ENCODE results near the gene CLDN12. TPM values are rescaled to one million over a fixed set of nuclear protein-coding genes. Genes with fewer than 3 reads are reported as not detected.

The CLDN12 gene
- 24.8 and 30.3 TPM in 2 replicates for total RNA-seq

DNA sequence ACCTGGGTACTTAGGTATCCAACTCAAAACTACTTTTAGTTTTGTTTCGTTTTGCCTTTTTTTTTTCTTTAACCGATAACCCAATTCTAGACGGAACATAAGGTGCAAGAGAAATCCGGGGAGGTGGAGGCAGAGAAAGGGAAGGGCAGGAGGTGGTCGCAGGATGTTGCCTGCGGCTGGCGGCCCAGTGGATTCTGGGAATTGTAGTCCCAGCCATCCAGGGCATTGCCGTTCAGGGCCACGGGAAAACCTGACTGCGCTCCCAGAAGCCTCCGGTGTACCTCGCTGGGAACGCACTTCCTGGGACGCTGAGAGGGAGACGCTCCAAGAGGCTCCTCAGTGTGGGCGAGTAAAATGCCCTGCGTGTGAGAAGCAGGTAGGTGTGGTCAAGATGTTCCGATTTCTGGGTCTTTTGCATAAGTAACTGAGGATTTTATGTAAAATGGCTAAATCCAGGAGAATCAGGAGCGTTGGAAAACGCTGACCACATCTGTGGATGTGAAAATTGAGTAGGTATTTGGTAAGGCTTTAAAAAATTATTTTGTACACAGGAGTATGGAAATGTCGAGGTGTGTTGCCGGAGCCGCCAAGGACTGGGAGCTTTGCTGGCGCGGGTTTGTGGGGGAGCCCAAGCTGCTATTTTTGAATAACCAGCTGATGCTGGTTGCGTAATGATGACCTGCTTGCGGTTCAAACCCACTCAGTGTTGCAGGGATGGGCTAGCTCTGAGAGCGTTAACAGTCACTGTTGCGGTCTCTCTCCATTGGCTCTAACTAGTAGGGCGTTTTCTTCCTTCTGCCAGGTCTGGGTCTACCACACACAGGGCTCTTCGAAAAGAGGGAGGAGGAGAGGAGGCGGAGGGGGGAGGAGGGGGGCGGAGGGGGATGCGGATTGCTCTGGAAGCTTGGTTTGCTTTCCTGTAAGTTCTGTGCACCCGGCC, at the start of gene CLDN12:
Gene CLDN12, plus strand, starts transcription at position 288 of the 940 bp plus-strand sequence. CDS start 9,216 bp downstream, outside the sequence.

Other genes with a start within 250 kb of the CLDN12 start
- 21.8 and 26.5 TPM in 2 replicates for gene STEAP1, start 249.0 kb upstream of the CLDN12 start, total RNA-seq
- 2.6 and 3.9 TPM in 2 replicates for gene STEAP2, start 191.7 kb upstream of the CLDN12 start, total RNA-seq
- gene CFAP69, start 158.3 kb upstream of the CLDN12 start, total RNA-seq, result 1.2 and 3.4 TPM in 2 replicates
- gene FAM237B, start 82.2 kb upstream of the CLDN12 start, total RNA-seq, result not detected in 2 replicates
- 22.7 and 22.8 TPM in 2 replicates for gene GTPBP10, start 56.7 kb upstream of the CLDN12 start, total RNA-seq
- not detected in 2 replicates for gene PTTG1IP2, start 66.2 kb downstream of the CLDN12 start, total RNA-seq
- 35.3 and 36.6 TPM in 2 replicates for gene CDK14, start 192.9 kb downstream of the CLDN12 start, total RNA-seq